MCF 10A (cell line): ENCODE measurements around the gene HHATL. TPM values are rescaled to one million over a fixed set of nuclear protein-coding genes. Genes with fewer than 3 reads are reported as not detected.

Source experiments
- BruUV-seq: library from RNA; stranded (reverse); fragments of 400-500 nt; replicated peaks from 2 replicates; lab custom pipeline; 2021; lab: Mats Ljungman, UMichigan
- CTCF ChIA-PET: fragments of 300-600 bp; sonication (Branson Sonifier 250); formaldehyde crosslinking; extraction: SDS; loops from one replicate; lab custom pipeline; 2021; ENCODE audit warnings: antibody characterized with exemption, inconsistent platforms; lab: Yijun Ruan, JAX
- POLR2A ChIA-PET: fragments of 300-600, 350-650 bp; sonication (Branson Sonifier 250); formaldehyde crosslinking; extraction: SDS; loops from one replicate; lab custom pipeline; 2020; ENCODE audit warnings: antibody characterized with exemption, inconsistent platforms; lab: Yijun Ruan, JAX
- DNase-seq: peaks from one replicate; pipeline ENCODE4 v3.0.0-alpha.2; 2018; ENCODE audit not compliant: unreplicated experiment
- H3K27ac Mint-ChIP-seq: one replicate; pipeline ENCODE4 v1.8.0; 2022; ENCODE audit warnings: mild to moderate bottlenecking, low read depth, mixed read lengths; ENCODE audit not compliant: unreplicated experiment
- H3K27me3 Mint-ChIP-seq: one replicate; pipeline ENCODE4 v1.8.0; 2022; ENCODE audit warnings: mixed read lengths; ENCODE audit not compliant: insufficient read depth, unreplicated experiment
- H3K36me3 Mint-ChIP-seq: one replicate; pipeline ENCODE4 v1.8.0; 2022; ENCODE audit warnings: mild to moderate bottlenecking, moderate library complexity, mixed read lengths; ENCODE audit not compliant: insufficient read depth, unreplicated experiment
- H3K4me1 Mint-ChIP-seq: one replicate; pipeline ENCODE4 v1.8.0; 2022; ENCODE audit warnings: mixed read lengths; ENCODE audit not compliant: insufficient read depth, unreplicated experiment
- H3K4me3 Mint-ChIP-seq: one replicate; pipeline ENCODE4 v1.8.0; 2022; ENCODE audit warnings: mild to moderate bottlenecking, moderate library complexity, mixed read lengths; ENCODE audit not compliant: unreplicated experiment
- H3K9me3 Mint-ChIP-seq: one replicate; pipeline ENCODE4 v1.8.0; 2022; ENCODE audit warnings: mixed read lengths; ENCODE audit not compliant: unreplicated experiment
- CTCF ChIP-seq: fragments of 200-600 bp; IDR thresholded peaks from one replicate; pipeline ENCODE4 v1.8.0; 2022; ENCODE audit warnings: antibody characterized with exemption, mild to moderate bottlenecking; ENCODE audit not compliant: unreplicated experiment
- intact Hi-C: fragments of 100-400 bp; cut with micrococcal nuclease; formaldehyde crosslinking; loops from 2 replicates; pipeline ENCODE4 v1.14.1; 2022
- total RNA-seq: library from RNA; stranded (reverse); gene quantifications from 2 replicates; pipeline ENCODE4 v1.2.3, GENCODE V29; 2022

The HHATL gene
- total RNA-seq, 1 experiment from 2014 or later: not detected

DNA sequence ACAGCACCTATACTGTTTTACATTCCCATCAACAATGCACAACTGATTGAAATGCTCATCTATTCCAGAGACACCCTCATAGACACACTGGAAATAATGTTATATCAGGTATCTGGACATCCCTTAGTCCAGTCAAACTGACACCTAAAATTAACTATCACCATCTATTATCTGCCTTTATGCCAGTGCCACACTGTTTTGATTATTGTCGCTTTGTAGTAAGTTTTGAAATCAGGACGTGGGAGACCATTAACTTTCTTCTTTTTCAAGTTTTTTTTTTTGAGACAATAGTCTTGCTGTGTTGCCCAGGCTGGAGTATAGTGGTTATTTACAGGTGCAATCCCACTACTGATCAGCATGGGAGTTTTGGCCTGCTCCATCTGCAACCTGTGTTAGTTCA, 26.7 kb downstream of the HHATL start:
- ChIA-PET POLR2A (no interaction called here), CTCF (interaction anchor here (1.0 kb wide), 1 partner anchor 25 kb away, joined by 4 read pairs; no protein-coding TSS in a partner anchor)
- TF ChIP-seq CTCF: no peak
- Mint-ChIP-seq H3K4me1 (peaks cover 6% of the 10 kb centered on the region), H3K9me3 (peaks cover 13% of the 10 kb centered on the region), H3K27ac (no peak overlapping the region), H3K36me3 (no peaks in the 10 kb centered on the region), H3K4me3 (no peak overlapping the region), H3K27me3 (no peaks in the 10 kb centered on the region)
- intact Hi-C loops: no loop called here
- DNase-seq: no peak
- no TSS peak for BruUV-seq

DNA sequence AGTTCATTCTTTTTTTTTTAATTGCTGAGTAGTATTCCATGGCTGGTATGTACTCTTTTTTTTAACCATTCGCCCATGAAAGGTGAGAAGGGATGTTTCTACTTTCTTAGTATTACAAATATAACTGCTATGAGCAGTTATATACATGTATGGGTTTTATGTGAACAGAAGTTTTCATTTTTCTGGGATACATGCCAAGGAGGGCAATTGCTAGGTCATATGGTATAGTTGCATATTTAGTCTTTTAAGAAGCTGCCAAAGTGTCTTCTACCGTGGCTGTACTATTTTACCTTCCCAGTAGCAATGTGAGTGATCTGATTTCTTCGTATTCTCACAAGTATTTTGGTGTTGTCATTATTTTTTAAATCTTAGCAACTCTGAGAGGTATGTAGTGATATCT, 28.5 kb downstream of the HHATL start:
- Mint-ChIP-seq H3K27me3 (no peaks in the 10 kb centered on the region), H3K9me3 (peaks cover 13% of the 10 kb centered on the region), H3K27ac (peak overlapping the region; percentile 11), H3K4me3 (no peak overlapping the region), H3K36me3 (no peaks in the 10 kb centered on the region), H3K4me1 (peaks cover 6% of the 10 kb centered on the region)
- intact Hi-C loops: no loop called here
- BruUV-seq: no TSS peak
- TF ChIP-seq CTCF: no peak
- POLR2A ChIA-PET: no interaction called here
- no peak for DNase-seq
- CTCF ChIA-PET: no interaction called here

DNA sequence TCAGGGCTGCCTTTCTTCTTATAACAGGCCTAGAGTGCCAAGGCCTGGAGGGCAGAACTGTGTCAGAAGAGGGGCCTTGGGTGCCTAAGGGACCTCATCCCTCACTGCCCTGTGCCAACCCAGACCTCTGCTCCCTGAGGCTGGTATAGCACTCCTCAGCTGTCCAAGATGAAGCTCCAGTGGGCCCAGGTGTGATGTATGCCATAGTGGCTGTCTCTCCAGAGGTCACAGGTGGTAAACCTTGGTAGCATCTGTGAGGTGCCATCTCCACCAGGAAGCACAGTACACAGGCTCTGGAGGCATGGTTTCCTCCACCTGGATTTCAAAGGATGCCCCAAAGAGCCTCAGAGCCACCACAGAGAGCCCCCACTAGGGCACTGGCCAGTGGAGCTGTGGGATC, 29.5 kb downstream of the HHATL start:
- TF ChIP-seq CTCF: no peak
- peaks cover 6% of the 10 kb centered on the region for H3K4me1 Mint-ChIP-seq
- peaks cover 13% of the 10 kb centered on the region for H3K9me3 Mint-ChIP-seq
- ChIA-PET POLR2A (no interaction called here), CTCF (interaction anchor here (1.0 kb wide), 1 partner anchor 9 kb away, joined by 3 read pairs; no protein-coding TSS in a partner anchor)
- no peak for DNase-seq
- no peak overlapping the region for H3K4me3 Mint-ChIP-seq
- H3K27me3 Mint-ChIP-seq: no peaks in the 10 kb centered on the region
- BruUV-seq: no TSS peak
- intact Hi-C loops: no loop called here
- no peaks in the 10 kb centered on the region for H3K36me3 Mint-ChIP-seq
- H3K27ac Mint-ChIP-seq: no peak overlapping the region

GRCh38 chr3:42672515-42672914, 30.1 kb downstream of the HHATL start:
- no peaks in the 10 kb centered on the region for H3K27me3 Mint-ChIP-seq
- peaks cover 10% of the 10 kb centered on the region for H3K9me3 Mint-ChIP-seq
- H3K36me3 Mint-ChIP-seq: no peaks in the 10 kb centered on the region
- no peak overlapping the region for H3K4me3 Mint-ChIP-seq
- CTCF ChIA-PET: interaction anchor here (1.0 kb wide), 1 partner anchor 9 kb away, joined by 3 read pairs; no protein-coding TSS in a partner anchor
- no peak for TF ChIP-seq CTCF
- intact Hi-C loops: no loop called here
- H3K4me1 Mint-ChIP-seq: peaks cover 6% of the 10 kb centered on the region
- POLR2A ChIA-PET: no interaction called here
- no peak for DNase-seq
- H3K27ac Mint-ChIP-seq: no peak overlapping the region
- no TSS peak for BruUV-seq
